ENCODE results near the gene CYP4F22.
A peak's percentile ranks its signal among the peaks of the same experiment; 100 is the strongest.
"Not testable (repeated sequence)": the region's sequence is repeated elsewhere in the genome, so short reads cannot be mapped to it uniquely, and the experiment has no call there.

The CYP4F22 gene

DNA sequence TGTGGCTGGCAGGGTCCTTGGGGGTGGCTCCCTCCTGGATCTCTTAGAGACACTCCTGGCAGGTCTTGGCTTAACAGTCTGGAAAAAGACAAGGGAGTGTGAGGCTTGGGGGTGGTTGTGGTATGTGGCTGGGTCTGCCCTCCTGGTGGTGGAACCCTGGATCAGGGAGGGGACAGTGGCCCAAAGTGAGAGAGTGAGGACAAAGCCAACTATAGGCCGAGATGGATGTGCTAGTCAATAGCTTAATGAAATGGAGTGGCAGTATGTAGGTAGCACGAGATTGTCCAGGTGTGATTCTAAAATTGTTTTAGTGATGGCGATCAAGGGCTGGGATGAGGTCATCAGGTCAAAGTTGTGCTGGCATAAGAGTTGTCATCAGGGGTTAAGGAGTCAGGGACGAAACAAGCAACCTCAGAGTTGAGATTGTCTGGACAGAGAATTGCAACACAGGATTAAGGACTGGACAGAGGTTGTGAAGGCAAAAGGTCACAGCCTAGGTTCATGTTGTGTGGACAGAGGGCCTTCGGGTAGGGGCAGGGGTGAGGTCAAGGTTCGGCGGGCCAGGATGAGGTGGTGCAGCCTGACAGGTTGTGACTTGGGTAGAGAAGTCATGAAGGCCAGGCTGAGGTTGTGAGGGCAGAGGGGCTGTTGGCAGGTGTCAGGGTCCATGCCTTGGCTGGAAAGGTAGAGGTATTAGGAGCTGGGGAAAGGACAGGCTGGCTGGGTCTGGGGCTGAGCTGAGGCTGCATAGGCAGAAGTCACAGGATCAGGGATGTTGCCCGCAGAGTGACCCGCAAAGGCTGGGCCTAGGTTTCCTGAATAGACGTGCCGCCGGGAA lies 39.4 kb upstream of the CYP4F22 start:
- no peak overlapping the region for H3K4me3 ChIP-seq (ENCODE audit: low read depth, low read length)
- no peak for DNase-seq (ENCODE audit: low read depth)
- TF ChIP-seq, protein P1, sequence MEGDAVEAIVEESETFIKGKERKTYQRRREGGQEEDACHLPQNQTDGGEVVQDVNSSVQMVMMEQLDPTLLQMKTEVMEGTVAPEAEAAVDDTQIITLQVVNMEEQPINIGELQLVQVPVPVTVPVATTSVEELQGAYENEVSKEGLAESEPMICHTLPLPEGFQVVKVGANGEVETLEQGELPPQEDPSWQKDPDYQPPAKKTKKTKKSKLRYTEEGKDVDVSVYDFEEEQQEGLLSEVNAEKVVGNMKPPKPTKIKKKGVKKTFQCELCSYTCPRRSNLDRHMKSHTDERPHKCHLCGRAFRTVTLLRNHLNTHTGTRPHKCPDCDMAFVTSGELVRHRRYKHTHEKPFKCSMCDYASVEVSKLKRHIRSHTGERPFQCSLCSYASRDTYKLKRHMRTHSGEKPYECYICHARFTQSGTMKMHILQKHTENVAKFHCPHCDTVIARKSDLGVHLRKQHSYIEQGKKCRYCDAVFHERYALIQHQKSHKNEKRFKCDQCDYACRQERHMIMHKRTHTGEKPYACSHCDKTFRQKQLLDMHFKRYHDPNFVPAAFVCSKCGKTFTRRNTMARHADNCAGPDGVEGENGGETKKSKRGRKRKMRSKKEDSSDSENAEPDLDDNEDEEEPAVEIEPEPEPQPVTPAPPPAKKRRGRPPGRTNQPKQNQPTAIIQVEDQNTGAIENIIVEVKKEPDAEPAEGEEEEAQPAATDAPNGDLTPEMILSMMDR (IDR thresholded peaks at IDR 0.05; ENCODE audit: low read depth, low read length, missing control alignments), result no peak

DNA sequence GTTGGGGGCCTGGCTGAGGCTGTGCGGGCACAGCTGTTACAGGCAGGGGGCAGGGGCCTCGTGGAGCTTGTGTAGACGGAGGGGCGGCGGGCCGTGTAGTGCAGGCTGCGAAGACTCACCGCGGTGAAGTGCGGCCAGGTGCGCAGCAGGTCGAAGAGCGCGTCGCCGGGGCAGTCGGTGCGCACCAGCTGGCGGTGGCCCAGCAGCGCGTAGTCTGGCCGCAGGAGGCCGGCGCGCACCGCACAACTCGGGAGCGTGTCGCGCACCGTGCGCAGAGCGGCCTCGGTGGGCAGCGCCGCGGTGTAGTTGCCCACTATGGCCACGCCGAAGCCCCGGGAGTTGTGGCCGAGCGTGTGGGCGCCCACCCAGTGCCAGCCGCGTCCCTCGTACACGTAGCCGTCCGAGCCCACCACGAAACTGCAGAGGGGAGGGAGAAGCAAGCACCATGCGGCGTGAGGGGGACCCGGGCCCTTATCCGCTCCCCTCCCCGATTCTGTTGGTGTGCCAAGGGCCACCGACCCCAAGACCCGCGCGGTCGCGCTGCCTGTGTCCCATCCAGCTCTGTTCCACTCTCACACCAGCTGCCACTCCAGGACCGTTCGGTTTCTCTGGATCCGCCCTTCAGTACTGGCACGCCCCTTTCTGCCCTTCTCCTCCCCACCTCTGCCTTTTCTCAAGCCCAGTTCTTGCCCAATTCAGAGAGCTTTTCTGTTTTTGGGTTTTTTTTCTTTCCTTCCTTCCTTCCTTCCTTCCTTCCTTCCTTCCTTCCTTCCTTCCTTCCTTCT lies 38.6 kb upstream of the CYP4F22 start:
- no peak for DNase-seq (ENCODE audit: low read depth)
- H3K4me3 ChIP-seq (ENCODE audit: low read depth, low read length), result peak overlapping the region; percentile 40
- TF ChIP-seq, protein P1 (IDR thresholded peaks at IDR 0.05; ENCODE audit: low read depth, low read length, missing control alignments), result no peak

DNA sequence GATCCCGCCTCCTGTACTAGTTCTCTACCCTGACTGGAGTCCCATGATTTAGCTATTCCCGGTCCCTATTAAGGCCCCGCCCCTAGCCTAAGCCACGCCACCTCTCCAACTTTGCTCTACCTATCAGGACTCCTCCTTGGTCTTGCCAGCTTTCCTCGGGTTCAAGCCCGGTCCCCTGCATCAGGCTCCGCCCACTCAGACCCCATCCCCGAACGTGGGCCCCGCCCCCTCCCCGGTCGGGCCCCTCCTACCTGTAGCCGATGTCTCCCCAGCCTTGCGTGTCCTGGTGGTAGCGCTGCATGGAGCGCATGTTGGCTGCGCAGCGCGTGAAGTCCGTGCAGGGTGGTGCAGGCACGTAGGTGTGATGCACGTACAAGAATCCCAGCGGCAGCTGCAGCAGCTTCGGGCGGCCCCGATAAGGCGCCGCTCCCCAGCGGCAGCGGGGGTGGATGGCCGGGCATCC lies 36.7 kb upstream of the CYP4F22 start:
- H3K4me3 ChIP-seq (ENCODE audit: low read depth, low read length), result no peak overlapping the region
- TF ChIP-seq, protein P1 (IDR thresholded peaks at IDR 0.05; ENCODE audit: low read depth, low read length, missing control alignments), result no peak
- DNase-seq (ENCODE audit: low read depth), result no peak

DNA sequence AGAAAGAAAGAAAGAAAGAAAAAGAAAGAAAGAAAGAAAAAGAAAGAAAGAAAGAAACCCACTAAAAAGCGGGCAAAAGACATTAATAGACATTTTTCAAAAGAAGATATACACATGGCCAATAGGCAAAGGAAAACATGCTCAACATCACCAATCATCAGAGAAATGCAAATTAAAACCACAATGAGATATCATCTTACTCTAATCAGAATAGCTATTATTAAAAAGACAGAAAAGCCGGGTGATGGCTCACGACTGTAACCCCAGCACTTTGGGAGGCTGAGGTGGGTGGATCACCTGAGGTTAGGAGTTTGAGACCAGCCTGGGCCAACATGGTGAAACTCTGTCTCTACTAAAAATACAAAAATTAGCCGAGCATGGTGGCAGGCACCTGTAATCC lies 34.5 kb upstream of the CYP4F22 start:
- H3K4me3 ChIP-seq (ENCODE audit: low read depth, low read length), result not testable (repeated sequence)

DNA sequence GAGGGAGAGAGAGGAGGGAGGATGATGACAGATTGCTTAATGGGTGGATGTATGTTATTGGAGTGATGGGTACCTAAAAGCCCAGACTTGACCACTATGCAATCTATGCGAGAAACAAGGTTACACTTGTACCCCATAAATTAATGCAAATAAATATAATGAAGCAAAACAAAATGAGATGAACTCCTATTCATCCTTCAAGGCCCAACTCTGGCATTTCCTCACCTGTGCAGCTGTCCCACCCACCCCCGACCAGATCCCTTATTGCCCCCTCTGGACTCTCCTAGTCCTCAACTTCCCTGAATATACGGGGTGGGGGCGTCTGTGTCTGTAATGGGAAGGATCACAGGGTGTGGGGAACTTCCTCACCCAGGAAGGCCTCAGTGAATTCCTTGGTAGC lies 33.2 kb upstream of the CYP4F22 start:
- TF ChIP-seq, protein P1 (IDR thresholded peaks at IDR 0.05; ENCODE audit: low read depth, low read length, missing control alignments), result no peak
- no peak overlapping the region for H3K4me3 ChIP-seq (ENCODE audit: low read depth, low read length)
- no peak for DNase-seq (ENCODE audit: low read depth)

More for the DNA sequence above, 34.5 kb upstream of the CYP4F22 start:
- DNase-seq (ENCODE audit: low read depth), result not testable (repeated sequence)

DNA sequence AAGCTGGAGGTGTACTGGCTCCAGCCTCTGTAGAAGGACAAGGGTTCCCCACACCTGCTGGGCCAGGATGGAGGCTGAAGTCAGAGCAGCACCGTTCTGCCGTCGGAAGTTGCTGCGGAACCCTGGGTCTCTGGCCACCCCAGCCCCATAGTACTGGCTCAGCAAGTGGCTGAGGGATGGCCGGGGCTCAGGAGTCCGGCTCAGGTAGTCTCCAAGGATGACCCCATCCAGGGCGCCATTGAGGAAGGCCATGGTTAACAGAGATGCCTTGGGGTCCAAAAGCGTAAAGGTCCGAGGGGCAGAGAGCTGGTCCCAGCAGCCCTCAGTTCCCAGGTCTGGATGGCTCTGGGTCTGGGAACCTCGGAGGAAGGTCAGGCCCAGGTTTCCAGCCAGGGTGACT lies 32.7 kb upstream of the CYP4F22 start:
- no peak for DNase-seq (ENCODE audit: low read depth)
- TF ChIP-seq, protein P1 (IDR thresholded peaks at IDR 0.05; ENCODE audit: low read depth, low read length, missing control alignments), result no peak

DNA sequence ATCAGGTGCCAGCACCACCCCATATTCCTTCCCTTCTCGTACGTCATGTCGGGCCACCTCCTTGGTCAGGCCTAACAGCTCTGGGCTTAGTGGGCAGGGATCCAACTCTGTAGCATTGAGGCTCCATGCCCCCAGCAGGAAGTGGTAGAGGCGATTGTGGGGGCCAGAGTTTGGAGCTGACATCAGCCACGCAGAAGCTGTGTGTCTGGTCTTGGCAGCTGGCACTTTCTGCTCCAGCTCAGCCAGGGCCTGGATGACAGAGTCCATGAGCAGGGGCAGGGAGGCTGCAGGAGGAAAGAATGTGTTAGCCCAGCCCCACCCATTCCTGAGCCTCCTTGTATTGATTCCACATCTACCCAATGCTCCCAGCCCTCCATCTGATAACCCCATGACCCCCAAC lies 32.0 kb upstream of the CYP4F22 start:
- no peak overlapping the region for H3K4me3 ChIP-seq (ENCODE audit: low read depth, low read length)
- DNase-seq (ENCODE audit: low read depth), result no peak

More for the DNA sequence above, 32.7 kb upstream of the CYP4F22 start:
- H3K4me3 ChIP-seq (ENCODE audit: low read depth, low read length), result no peak overlapping the region

More for the DNA sequence above, 32.0 kb upstream of the CYP4F22 start:
- TF ChIP-seq, protein P1 (IDR thresholded peaks at IDR 0.05; ENCODE audit: low read depth, low read length, missing control alignments), result no peak

Measured in GM12864 (cell line).